Fibroblast of villous mesenchyme (primary cell): ENCODE measurements around the gene SIN3B. TPM values are rescaled to one million over a fixed set of nuclear protein-coding genes. Genes with fewer than 3 reads are reported as not detected.
"Not testable (repeated sequence)": the region's sequence is repeated elsewhere in the genome, so short reads cannot be mapped to it uniquely, and the experiment has no call there.

Experiments
- DNase-seq: peaks from one replicate; pipeline ENCODE4 v3.0.0-alpha.2; 2010; ENCODE audit warnings: low read depth
- H3K4me3 ChIP-seq: 2 replicates; pipeline ENCODE4 v1.5.1; 2011; ENCODE audit warnings: low read depth, mild to moderate bottlenecking, low read length
- CTCF ChIP-seq: IDR thresholded peaks from 2 replicates; pipeline ENCODE4 v1.5.1; 2012; ENCODE audit warnings: low read depth, mild to moderate bottlenecking, low read length; ENCODE audit not compliant: insufficient read depth
- total RNA-seq: library from RNA; depleted of rRNA; stranded (reverse); fragments of >200 nt; gene quantifications from 2 replicates; pipeline ENCODE4 v1.2.3, GENCODE V29; 2012

The SIN3B gene
- total RNA-seq, 1 donor: 40.2 TPM

DNA sequence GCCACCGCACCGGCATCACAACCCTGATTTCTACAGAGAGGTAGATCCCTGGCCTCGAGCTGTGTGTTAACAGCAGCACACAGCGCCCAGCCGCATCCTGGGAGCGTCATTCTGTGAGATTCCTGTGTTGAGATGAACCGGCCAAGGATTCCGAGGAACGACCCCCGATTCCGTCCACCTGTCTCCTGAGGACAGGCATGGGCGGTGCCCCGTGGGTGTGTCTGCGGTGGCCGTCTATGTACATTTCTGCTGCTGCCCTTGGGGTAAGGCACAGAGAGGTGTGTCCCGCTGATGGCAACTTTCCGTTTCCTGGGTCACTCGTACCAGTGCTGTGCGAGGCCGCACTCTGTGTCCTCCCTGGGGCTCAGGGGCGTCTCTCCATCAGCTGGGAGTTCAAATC lies 43.5 kb downstream of the SIN3B start:
- DNase-seq: no peak
- no peak overlapping the region for H3K4me3 ChIP-seq
- no peak for TF ChIP-seq CTCF

DNA sequence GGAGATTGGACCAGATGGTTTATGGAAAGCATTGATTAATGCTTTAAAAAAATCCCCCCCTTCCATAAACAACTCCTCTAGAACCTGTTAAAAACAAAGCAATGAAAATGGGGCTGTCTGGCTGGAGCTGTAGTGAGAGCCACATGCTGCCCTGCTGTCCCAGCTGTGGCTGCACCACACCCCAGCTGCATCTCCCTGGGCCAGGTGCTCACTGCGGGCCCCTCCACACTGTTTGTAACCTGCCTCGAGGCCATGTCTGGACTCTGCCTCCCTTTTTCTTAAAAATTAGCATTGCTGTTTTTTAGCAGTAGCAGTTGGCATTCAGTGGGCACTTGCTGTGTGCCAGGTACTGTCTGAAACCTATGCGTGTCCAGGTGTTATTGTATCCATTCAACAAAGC lies 44.4 kb downstream of the SIN3B start:
- no peak for TF ChIP-seq CTCF

DNA sequence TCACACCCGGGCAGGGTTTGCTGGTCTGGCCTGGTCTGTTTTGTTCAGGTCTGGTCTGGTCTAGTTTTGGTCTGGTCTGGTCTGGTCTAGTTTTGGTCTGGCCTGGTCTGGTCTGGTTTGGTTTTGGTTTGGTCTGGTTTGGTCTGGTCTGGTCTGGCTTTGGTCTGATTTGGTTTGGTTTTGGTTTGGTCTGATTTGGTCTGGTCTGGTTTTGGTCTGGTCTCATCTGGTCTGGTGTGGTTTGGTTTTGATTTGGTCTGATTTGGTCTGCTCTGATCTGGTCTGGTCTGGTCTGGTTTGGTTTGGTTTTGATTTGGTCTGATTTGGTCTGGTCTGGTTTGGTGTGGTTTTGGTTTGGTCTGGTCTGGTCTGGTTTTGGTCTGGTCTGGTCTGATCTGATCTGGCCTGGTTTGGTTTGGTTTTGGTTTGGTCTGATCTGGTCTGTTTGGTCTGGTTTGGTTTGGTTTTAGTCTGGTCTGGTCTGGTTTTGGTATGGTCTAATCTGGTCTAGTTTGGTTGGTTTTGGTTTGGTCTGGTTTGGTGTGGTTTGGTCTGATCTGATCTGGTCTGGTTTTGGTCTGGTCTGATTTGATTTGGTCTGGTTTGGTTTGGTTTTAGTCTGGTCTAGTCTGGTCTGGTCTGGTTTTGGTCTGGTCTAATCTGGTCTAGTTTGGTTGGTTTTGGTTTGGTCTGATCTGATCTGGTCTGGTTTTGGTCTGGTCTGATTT lies 45.2 kb downstream of the SIN3B start:
- no peak for TF ChIP-seq CTCF
- DNase-seq: no peak
- no peak overlapping the region for H3K4me3 ChIP-seq

More for the DNA sequence above, 44.4 kb downstream of the SIN3B start:
- no peak overlapping the region for H3K4me3 ChIP-seq
- no peak for DNase-seq

- not testable (repeated sequence) for H3K4me3 ChIP-seq, DNase-seq
These were observed 45.7 kb downstream of the SIN3B start for GRCh38 chr19:16874978-16875299.

GRCh38 chr19:16875584-16876555 lies 46.7 kb downstream of the SIN3B start:
- H3K4me3 ChIP-seq: no peak overlapping the region
- TF ChIP-seq CTCF: no peak
- DNase-seq: no peak

GRCh38 chr19:16876904-16877361 lies 47.7 kb downstream of the SIN3B start:
- no peak for TF ChIP-seq CTCF
- no peak for DNase-seq
- H3K4me3 ChIP-seq: no peak overlapping the region

GRCh38 chr19:16877581-16877980 lies 48.4 kb downstream of the SIN3B start:
- no peak for DNase-seq
- TF ChIP-seq CTCF: no peak
- H3K4me3 ChIP-seq: no peak overlapping the region
